Measurements from ENCODE around the gene PARD3. TPM values are rescaled to one million over a fixed set of nuclear protein-coding genes. Genes with fewer than 3 reads are reported as not detected.
"Not testable (repeated sequence)": the region's sequence is repeated elsewhere in the genome, so short reads cannot be mapped to it uniquely, and the experiment has no call there.

PARD3 gene
- polyA plus RNA-seq, 1 donor from 2014 or later: 12.4 TPM

DNA sequence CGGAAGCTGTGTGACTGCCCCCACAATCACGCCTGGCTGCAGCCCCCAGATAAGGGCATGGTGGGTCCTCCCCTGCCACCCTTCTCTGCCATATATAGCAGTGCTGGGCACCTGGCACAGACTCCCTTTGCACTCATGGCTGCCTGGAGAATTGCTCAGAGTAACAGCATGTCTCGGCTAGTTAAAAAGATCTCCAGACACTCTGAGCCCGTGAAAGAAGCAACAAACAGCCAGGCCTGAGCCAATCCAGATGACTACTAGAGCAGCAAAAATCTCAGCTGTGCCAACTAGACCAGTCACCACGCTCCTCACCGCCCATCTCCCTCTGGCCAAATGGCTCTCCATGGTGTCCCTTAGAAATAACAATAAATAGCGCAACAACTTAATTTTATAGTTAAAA, 71.3 kb downstream of the PARD3 start:
- TF ChIP-seq MXI1 (conservative IDR thresholded peaks at IDR 0.05; ENCODE audit: poor library complexity, severe bottlenecking): no peak
- no peak for TF ChIP-seq POLR2AphosphoS5 (IDR thresholded peaks at IDR 0.05)
- TF ChIP-seq, protein P1, sequence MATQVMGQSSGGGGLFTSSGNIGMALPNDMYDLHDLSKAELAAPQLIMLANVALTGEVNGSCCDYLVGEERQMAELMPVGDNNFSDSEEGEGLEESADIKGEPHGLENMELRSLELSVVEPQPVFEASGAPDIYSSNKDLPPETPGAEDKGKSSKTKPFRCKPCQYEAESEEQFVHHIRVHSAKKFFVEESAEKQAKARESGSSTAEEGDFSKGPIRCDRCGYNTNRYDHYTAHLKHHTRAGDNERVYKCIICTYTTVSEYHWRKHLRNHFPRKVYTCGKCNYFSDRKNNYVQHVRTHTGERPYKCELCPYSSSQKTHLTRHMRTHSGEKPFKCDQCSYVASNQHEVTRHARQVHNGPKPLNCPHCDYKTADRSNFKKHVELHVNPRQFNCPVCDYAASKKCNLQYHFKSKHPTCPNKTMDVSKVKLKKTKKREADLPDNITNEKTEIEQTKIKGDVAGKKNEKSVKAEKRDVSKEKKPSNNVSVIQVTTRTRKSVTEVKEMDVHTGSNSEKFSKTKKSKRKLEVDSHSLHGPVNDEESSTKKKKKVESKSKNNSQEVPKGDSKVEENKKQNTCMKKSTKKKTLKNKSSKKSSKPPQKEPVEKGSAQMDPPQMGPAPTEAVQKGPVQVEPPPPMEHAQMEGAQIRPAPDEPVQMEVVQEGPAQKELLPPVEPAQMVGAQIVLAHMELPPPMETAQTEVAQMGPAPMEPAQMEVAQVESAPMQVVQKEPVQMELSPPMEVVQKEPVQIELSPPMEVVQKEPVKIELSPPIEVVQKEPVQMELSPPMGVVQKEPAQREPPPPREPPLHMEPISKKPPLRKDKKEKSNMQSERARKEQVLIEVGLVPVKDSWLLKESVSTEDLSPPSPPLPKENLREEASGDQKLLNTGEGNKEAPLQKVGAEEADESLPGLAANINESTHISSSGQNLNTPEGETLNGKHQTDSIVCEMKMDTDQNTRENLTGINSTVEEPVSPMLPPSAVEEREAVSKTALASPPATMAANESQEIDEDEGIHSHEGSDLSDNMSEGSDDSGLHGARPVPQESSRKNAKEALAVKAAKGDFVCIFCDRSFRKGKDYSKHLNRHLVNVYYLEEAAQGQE (IDR thresholded peaks at IDR 0.05; ENCODE audit: borderline replicate concordance): no peak
- no peak for TF ChIP-seq SMC3 (conservative IDR thresholded peaks at IDR 0.05; ENCODE audit: poor library complexity)
- TF ChIP-seq, protein P2, sequence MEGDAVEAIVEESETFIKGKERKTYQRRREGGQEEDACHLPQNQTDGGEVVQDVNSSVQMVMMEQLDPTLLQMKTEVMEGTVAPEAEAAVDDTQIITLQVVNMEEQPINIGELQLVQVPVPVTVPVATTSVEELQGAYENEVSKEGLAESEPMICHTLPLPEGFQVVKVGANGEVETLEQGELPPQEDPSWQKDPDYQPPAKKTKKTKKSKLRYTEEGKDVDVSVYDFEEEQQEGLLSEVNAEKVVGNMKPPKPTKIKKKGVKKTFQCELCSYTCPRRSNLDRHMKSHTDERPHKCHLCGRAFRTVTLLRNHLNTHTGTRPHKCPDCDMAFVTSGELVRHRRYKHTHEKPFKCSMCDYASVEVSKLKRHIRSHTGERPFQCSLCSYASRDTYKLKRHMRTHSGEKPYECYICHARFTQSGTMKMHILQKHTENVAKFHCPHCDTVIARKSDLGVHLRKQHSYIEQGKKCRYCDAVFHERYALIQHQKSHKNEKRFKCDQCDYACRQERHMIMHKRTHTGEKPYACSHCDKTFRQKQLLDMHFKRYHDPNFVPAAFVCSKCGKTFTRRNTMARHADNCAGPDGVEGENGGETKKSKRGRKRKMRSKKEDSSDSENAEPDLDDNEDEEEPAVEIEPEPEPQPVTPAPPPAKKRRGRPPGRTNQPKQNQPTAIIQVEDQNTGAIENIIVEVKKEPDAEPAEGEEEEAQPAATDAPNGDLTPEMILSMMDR (IDR thresholded peaks at IDR 0.05; ENCODE audit: poor library complexity, severe bottlenecking): no peak
- no peak for TF ChIP-seq EP300 (conservative IDR thresholded peaks at IDR 0.05; ENCODE audit: poor library complexity, severe bottlenecking)
- no peak for TF ChIP-seq RAD21 (conservative IDR thresholded peaks at IDR 0.05)
- Histone ChIP-seq H3K36me3 (ENCODE audit: insufficient read depth, low read length) (no peaks in the 10 kb centered on the region), H3K9me3 (ENCODE audit: low read length) (no peaks in the 10 kb centered on the region), H3K79me2 (replicated peaks; ENCODE audit: insufficient read depth, low read length) (peaks cover 39% of the 10 kb centered on the region), H3K9me2 (ENCODE audit: insufficient read depth, low read length) (no peaks in the 10 kb centered on the region), H3K4me3 (ENCODE audit: low read length) (no peak overlapping the region), H3K9ac (ENCODE audit: low read length) (no peak overlapping the region), H3K27me3 (ENCODE audit: insufficient read depth, low read depth, low read length) (no peaks in the 10 kb centered on the region), H3F3A (ENCODE audit: insufficient read depth, low read length, poor library complexity, severe bottlenecking) (no peaks in the 10 kb centered on the region), H2AFZ (ENCODE audit: low read depth, low read length) (no peak overlapping the region), H3K4me2 (ENCODE audit: low read length) (no peak overlapping the region), H4K20me1 (ENCODE audit: insufficient read depth) (no peaks in the 10 kb centered on the region), H3K27ac (ENCODE audit: low read length) (no peak overlapping the region)

DNA sequence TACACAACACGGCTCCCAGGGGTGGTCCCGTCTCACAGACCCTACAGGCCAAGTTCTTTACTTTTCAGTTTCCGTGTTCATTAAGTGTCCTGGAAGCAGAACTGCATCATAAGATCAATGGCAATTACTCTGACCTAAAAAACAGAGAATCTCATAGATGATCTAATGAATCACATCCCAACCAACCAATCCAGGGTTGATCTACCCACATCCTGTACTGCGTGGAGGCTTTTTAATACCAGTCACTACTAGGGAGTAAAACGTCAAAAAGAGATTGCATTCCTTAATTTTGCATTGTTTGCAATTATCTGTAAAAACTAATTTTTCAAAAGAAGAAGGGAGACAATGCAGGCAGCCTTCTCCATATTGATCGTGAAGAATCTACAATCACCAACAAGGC, 72.6 kb downstream of the PARD3 start:
- H3K4me2 ChIP-seq (ENCODE audit: low read length): no peak overlapping the region
- H3K4me3 ChIP-seq (ENCODE audit: low read length): no peak overlapping the region
- no peak overlapping the region for H2AFZ ChIP-seq (ENCODE audit: low read depth, low read length)
- no peaks in the 10 kb centered on the region for H3K9me3 ChIP-seq (ENCODE audit: low read length)
- no peaks in the 10 kb centered on the region for H4K20me1 ChIP-seq (ENCODE audit: insufficient read depth)
- H3K27me3 ChIP-seq (ENCODE audit: insufficient read depth, low read depth, low read length): no peaks in the 10 kb centered on the region
- TF ChIP-seq, protein P1 (IDR thresholded peaks at IDR 0.05; ENCODE audit: borderline replicate concordance): no peak
- TF ChIP-seq SMC3 (conservative IDR thresholded peaks at IDR 0.05; ENCODE audit: poor library complexity) (no peak), TAF1 (IDR thresholded peaks at IDR 0.05; ENCODE audit: low read depth) (no peak), RAD21 (conservative IDR thresholded peaks at IDR 0.05) (no peak), POLR2AphosphoS5 (IDR thresholded peaks at IDR 0.05) (no peak), MXI1 (conservative IDR thresholded peaks at IDR 0.05; ENCODE audit: poor library complexity, severe bottlenecking) (no peak), EZH2 (IDR thresholded peaks at IDR 0.05; ENCODE audit: borderline replicate concordance, insufficient read depth, low read length, poor library complexity, severe bottlenecking) (no peak), EP300 (conservative IDR thresholded peaks at IDR 0.05; ENCODE audit: poor library complexity, severe bottlenecking) (no peak)
- TF ChIP-seq, protein P2 (IDR thresholded peaks at IDR 0.05; ENCODE audit: poor library complexity, severe bottlenecking): no peak
- no peak overlapping the region for H3K27ac ChIP-seq (ENCODE audit: low read length)
- H3K79me2 ChIP-seq (replicated peaks; ENCODE audit: insufficient read depth, low read length): peaks cover 47% of the 10 kb centered on the region
- no peaks in the 10 kb centered on the region for H3F3A ChIP-seq (ENCODE audit: insufficient read depth, low read length, poor library complexity, severe bottlenecking)
- no peaks in the 10 kb centered on the region for H3K36me3 ChIP-seq (ENCODE audit: insufficient read depth, low read length)
- no peak overlapping the region for H3K9ac ChIP-seq (ENCODE audit: low read length)
- H3K9me2 ChIP-seq (ENCODE audit: insufficient read depth, low read length): no peaks in the 10 kb centered on the region

DNA sequence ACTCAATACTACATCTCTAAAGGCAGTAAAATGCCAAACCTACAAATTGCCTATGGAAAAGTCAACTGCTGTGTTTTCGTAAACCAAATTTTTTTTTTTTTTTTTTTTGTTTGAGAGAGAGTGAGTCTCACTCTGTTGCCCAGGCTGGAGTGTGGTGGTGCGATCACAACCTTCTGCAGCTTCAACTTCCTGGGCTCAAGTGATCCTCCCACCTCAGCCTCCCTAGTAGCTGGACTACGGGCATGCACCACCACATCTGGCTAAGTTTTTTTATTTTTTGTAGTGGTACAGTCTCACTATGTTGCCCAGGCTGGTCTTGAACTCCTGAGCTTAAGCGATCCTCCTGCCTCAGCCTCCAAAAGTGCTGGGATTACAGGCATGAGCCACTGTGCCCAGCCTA, 74.0 kb downstream of the PARD3 start:
- not testable (repeated sequence) for H3K36me3 ChIP-seq (ENCODE audit: insufficient read depth, low read length); H3K9ac ChIP-seq (ENCODE audit: low read length); H2AFZ ChIP-seq (ENCODE audit: low read depth, low read length); H3K27me3 ChIP-seq (ENCODE audit: insufficient read depth, low read depth, low read length); H3K9me3 ChIP-seq (ENCODE audit: low read length); H4K20me1 ChIP-seq (ENCODE audit: insufficient read depth); H3K4me3 ChIP-seq (ENCODE audit: low read length); H3K9me2 ChIP-seq (ENCODE audit: insufficient read depth, low read length); H3K4me2 ChIP-seq (ENCODE audit: low read length); H3K27ac ChIP-seq (ENCODE audit: low read length); H3F3A ChIP-seq (ENCODE audit: insufficient read depth, low read length, poor library complexity, severe bottlenecking)
- peaks cover 52% of the 10 kb centered on the region for H3K79me2 ChIP-seq (replicated peaks; ENCODE audit: insufficient read depth, low read length)
